ENCODE data around the gene NSL1.

The NSL1 gene

DNA sequence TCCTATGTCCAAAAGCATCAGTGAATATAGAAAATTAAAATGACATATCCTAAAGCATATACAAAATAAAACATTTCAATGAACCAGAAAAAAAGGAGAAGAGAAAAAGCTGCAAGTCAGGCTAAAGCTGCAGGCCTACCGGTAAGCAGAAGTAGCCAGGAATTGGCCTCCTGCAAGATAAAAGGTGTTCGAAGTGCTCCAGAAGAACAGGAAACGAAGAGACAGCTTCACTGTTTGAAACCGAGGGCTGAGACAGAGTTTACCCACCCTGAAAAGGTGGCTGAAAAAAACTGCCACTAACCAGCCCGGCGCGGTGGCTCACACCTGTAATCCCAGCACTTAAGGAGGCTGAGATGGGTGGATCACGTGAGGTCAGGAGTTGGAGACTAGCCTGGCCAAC, 37.4 kb downstream of the NSL1 start:
- Histone ChIP-seq H3K27me3 (ENCODE audit: insufficient read depth, low read length) (no peaks in the 10 kb centered on the region), H3K36me3 (ENCODE audit: insufficient read depth, low read length) (peaks cover 13% of the 10 kb centered on the region), H2AFZ (ENCODE audit: low read depth, low read length) (no peak overlapping the region), H3K9me3 (ENCODE audit: low read length) (no peaks in the 10 kb centered on the region), H3K4me1 (ENCODE audit: insufficient read depth, low read length) (no peaks in the 10 kb centered on the region), H3K4me3 (ENCODE audit: low read length) (no peak overlapping the region)

- H3K4me3 ChIP-seq (ENCODE audit: low read length) = no peak overlapping the region
- H3K27me3 ChIP-seq (ENCODE audit: insufficient read depth, low read length) = no peaks in the 10 kb centered on the region
- H3K4me1 ChIP-seq (ENCODE audit: insufficient read depth, low read length) = no peaks in the 10 kb centered on the region
- peaks cover 13% of the 10 kb centered on the region for H3K36me3 ChIP-seq (ENCODE audit: insufficient read depth, low read length)
- no peaks in the 10 kb centered on the region for H3K9me3 ChIP-seq (ENCODE audit: low read length)
- no peak overlapping the region for H2AFZ ChIP-seq (ENCODE audit: low read depth, low read length)
Measured at GRCh38 chr1:212753749-212754148, 37.8 kb downstream of the NSL1 start.

- H3K4me1 ChIP-seq (ENCODE audit: insufficient read depth, low read length) = no peaks in the 10 kb centered on the region
- no peak overlapping the region for H2AFZ ChIP-seq (ENCODE audit: low read depth, low read length)
- H3K9me3 ChIP-seq (ENCODE audit: low read length) = no peaks in the 10 kb centered on the region
- H3K27me3 ChIP-seq (ENCODE audit: insufficient read depth, low read length) = no peaks in the 10 kb centered on the region
- H3K36me3 ChIP-seq (ENCODE audit: insufficient read depth, low read length) = peaks cover 13% of the 10 kb centered on the region
- H3K4me3 ChIP-seq (ENCODE audit: low read length) = no peak overlapping the region
Measured at GRCh38 chr1:212752934-212753497, 38.6 kb downstream of the NSL1 start.

DNA sequence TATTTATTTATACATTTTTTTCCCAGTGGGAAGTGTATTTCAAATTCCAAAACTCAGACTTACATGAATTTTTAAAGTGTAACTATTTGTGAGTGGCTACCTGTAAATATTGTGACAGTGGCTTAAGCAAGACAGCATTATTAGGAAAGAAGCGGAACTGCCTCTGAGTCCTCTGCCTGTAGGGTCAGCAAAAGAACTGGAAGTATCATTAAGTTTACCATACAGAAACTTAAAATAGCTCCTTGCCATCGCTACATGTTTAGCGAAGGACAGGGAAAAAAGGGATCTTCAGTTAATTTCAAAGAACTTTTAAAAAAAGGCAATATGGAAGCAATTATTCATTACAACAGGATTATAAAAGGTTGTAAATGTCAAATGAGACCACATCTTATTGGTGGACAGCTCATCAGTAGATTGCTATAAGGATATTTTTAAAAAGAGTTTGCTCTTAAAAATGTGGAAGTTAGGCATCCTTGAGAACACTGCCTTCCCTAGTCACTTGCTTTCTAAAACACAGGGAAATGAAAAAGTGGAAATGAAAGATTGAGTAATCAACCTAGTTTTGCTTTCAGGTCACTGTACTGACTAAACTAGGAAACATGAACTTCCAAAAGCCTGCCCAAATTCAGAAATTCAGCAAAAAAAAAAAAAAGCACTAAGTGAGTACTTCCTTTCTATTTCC, 39.2 kb downstream of the NSL1 start:
- peaks cover 9% of the 10 kb centered on the region for H3K36me3 ChIP-seq (ENCODE audit: insufficient read depth, low read length)
- no peak overlapping the region for H2AFZ ChIP-seq (ENCODE audit: low read depth, low read length)
- H3K27me3 ChIP-seq (ENCODE audit: insufficient read depth, low read length) = no peaks in the 10 kb centered on the region
- no peak overlapping the region for H3K4me3 ChIP-seq (ENCODE audit: low read length)
- H3K9me3 ChIP-seq (ENCODE audit: low read length) = no peaks in the 10 kb centered on the region
- H3K4me1 ChIP-seq (ENCODE audit: insufficient read depth, low read length) = no peaks in the 10 kb centered on the region

GRCh38 chr1:212749821-212750535, 41.6 kb downstream of the NSL1 start:
- H3K9me3 ChIP-seq (ENCODE audit: low read length) = peaks cover 6% of the 10 kb centered on the region
- H3K27me3 ChIP-seq (ENCODE audit: insufficient read depth, low read length) = no peaks in the 10 kb centered on the region
- H3K36me3 ChIP-seq (ENCODE audit: insufficient read depth, low read length) = peaks cover 4% of the 10 kb centered on the region

DNA sequence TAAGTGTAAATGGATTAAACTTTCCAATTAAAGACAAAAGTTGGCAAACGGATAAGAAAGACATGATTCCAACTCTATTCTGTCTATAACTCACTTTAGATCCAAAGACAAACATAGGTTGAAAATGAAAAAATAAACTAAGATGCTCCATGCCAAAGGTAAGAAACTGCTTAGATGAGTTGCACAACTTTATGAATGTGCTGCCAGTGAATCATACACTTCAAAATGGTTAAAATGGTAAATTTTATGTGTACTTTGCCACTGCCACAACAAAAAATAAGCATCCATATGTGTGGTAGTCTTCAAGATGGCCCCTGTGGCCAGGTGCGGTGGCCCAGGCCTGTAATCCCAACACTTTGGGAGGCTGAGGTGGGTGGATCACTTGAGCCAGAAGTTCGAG, 45.0 kb downstream of the NSL1 start:
- H3K27me3 ChIP-seq (ENCODE audit: insufficient read depth, low read length) = no peaks in the 10 kb centered on the region
- H3K9me3 ChIP-seq (ENCODE audit: low read length) = peaks cover 11% of the 10 kb centered on the region

More at GRCh38 chr1:212749821-212750535, 41.6 kb downstream of the NSL1 start:
- Histone ChIP-seq H3K4me3 (ENCODE audit: low read length) (no peak overlapping the region), H3K4me1 (ENCODE audit: insufficient read depth, low read length) (no peaks in the 10 kb centered on the region), H2AFZ (ENCODE audit: low read depth, low read length) (no peak overlapping the region)

GRCh38 chr1:212745303-212745702, 46.3 kb downstream of the NSL1 start:
- H3K4me1 ChIP-seq (ENCODE audit: insufficient read depth, low read length) = no peaks in the 10 kb centered on the region
- peaks cover 11% of the 10 kb centered on the region for H3K9me3 ChIP-seq (ENCODE audit: low read length)
- H2AFZ ChIP-seq (ENCODE audit: low read depth, low read length) = no peak overlapping the region
- H3K27me3 ChIP-seq (ENCODE audit: insufficient read depth, low read length) = no peaks in the 10 kb centered on the region
- no peak overlapping the region for H3K4me3 ChIP-seq (ENCODE audit: low read length)
- H3K36me3 ChIP-seq (ENCODE audit: insufficient read depth, low read length) = peaks cover 10% of the 10 kb centered on the region

More for the DNA sequence above, 45.0 kb downstream of the NSL1 start:
- Histone ChIP-seq H3K4me3 (ENCODE audit: low read length) (no peak overlapping the region), H3K36me3 (ENCODE audit: insufficient read depth, low read length) (peaks cover 4% of the 10 kb centered on the region), H3K4me1 (ENCODE audit: insufficient read depth, low read length) (no peaks in the 10 kb centered on the region), H2AFZ (ENCODE audit: low read depth, low read length) (no peak overlapping the region)

DNA sequence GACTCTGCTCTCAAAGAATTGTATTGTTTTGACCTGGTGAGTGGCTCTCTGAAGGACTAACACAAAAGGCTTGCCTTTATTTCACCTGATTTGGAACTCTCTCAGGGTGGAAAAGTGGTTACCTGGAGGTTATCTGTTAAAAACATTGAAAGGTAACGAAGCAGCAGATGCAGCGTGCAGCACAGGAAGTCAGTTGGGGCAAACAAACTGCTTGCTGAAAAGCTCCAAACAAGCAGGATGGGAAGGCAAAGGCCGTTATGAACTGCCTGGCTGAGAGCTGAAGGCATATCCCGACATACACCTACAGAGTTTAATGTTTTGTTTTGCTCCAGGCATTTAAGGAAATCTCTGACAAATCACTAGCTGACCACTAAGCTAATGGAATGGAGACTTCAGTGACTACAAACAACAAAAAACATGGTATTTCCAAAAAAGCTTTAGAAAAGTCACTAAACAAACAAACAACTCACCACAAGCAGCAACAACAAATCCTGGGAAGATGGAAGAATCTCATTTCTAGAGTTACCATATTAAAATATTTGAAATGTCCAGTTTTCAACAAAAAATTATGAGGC, 47.6 kb downstream of the NSL1 start:
- peaks cover 11% of the 10 kb centered on the region for H3K9me3 ChIP-seq (ENCODE audit: low read length)
- no peaks in the 10 kb centered on the region for H3K4me1 ChIP-seq (ENCODE audit: insufficient read depth, low read length)
- no peaks in the 10 kb centered on the region for H3K27me3 ChIP-seq (ENCODE audit: insufficient read depth, low read length)
- peaks cover 12% of the 10 kb centered on the region for H3K36me3 ChIP-seq (ENCODE audit: insufficient read depth, low read length)
- H2AFZ ChIP-seq (ENCODE audit: low read depth, low read length) = no peak overlapping the region
- no peak overlapping the region for H3K4me3 ChIP-seq (ENCODE audit: low read length)

DNA sequence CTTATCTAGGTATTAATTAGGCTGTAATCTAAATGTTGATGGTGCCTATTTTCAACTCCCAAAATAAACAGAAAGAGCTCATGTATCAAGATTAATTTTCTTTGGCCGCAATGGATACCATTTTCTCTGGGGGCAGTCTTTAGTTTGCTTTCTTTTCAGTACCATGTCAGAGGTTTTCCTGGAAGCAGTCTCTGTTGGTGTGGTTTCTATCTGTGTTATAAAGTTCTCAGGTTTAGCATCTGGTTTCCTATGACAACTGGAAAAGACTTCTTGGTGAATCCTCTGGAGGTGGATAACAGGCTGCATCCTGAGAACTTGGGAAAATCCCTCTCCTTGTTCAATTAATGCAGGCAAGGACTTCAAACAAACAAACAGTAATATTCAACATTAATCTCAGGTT, 53.2 kb downstream of the NSL1 start:
- H3K4me3 ChIP-seq (ENCODE audit: low read length) = no peak overlapping the region
- no peaks in the 10 kb centered on the region for H3K27me3 ChIP-seq (ENCODE audit: insufficient read depth, low read length)
- no peak overlapping the region for H2AFZ ChIP-seq (ENCODE audit: low read depth, low read length)
- H3K9me3 ChIP-seq (ENCODE audit: low read length) = peaks cover 3% of the 10 kb centered on the region
- no peaks in the 10 kb centered on the region for H3K4me1 ChIP-seq (ENCODE audit: insufficient read depth, low read length)
- peaks cover 18% of the 10 kb centered on the region for H3K36me3 ChIP-seq (ENCODE audit: insufficient read depth, low read length)

GRCh38 chr1:212737559-212737958, 54.0 kb downstream of the NSL1 start:
- no peaks in the 10 kb centered on the region for H3K4me1 ChIP-seq (ENCODE audit: insufficient read depth, low read length)
- peaks cover 3% of the 10 kb centered on the region for H3K9me3 ChIP-seq (ENCODE audit: low read length)
- no peak overlapping the region for H2AFZ ChIP-seq (ENCODE audit: low read depth, low read length)
- no peak overlapping the region for H3K4me3 ChIP-seq (ENCODE audit: low read length)
- H3K27me3 ChIP-seq (ENCODE audit: insufficient read depth, low read length) = no peaks in the 10 kb centered on the region
- H3K36me3 ChIP-seq (ENCODE audit: insufficient read depth, low read length) = peaks cover 18% of the 10 kb centered on the region

DNA sequence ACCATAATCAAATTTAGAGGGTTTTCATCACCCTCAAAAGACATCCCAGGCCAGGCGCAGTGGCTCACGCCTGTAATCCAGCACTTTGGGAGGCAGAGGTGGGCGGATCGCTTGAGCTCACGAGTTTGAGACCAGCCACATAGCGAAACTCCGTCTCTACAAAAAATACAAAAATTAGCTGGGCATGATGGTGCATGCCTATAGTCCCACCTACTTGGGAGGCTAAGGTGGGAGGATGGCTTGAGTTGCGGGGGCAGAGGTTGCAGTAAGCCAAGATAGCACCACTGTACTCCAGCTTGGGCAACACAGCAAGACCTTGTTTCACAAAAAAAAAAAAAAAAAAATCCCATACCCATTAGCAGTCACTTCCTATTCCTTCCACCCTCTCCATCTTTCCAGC, 58.5 kb downstream of the NSL1 start:
- Histone ChIP-seq H3K9me3 (ENCODE audit: low read length) (no peaks in the 10 kb centered on the region), H3K27me3 (ENCODE audit: insufficient read depth, low read length) (no peaks in the 10 kb centered on the region), H3K4me1 (ENCODE audit: insufficient read depth, low read length) (no peaks in the 10 kb centered on the region), H3K36me3 (ENCODE audit: insufficient read depth, low read length) (peaks cover 2% of the 10 kb centered on the region), H2AFZ (ENCODE audit: low read depth, low read length) (no peak overlapping the region), H3K4me3 (ENCODE audit: low read length) (no peak overlapping the region)

- H2AFZ ChIP-seq (ENCODE audit: low read depth, low read length) = no peak overlapping the region
- no peak overlapping the region for H3K4me3 ChIP-seq (ENCODE audit: low read length)
- H3K27me3 ChIP-seq (ENCODE audit: insufficient read depth, low read length) = no peaks in the 10 kb centered on the region
- H3K9me3 ChIP-seq (ENCODE audit: low read length) = peaks cover 1% of the 10 kb centered on the region
- peaks cover 4% of the 10 kb centered on the region for H3K36me3 ChIP-seq (ENCODE audit: insufficient read depth, low read length)
- no peaks in the 10 kb centered on the region for H3K4me1 ChIP-seq (ENCODE audit: insufficient read depth, low read length)
Measured at GRCh38 chr1:212731630-212732029, 59.9 kb downstream of the NSL1 start.

- Histone ChIP-seq H3K4me3 (ENCODE audit: low read length) (no peak overlapping the region), H3K27me3 (ENCODE audit: insufficient read depth, low read length) (no peaks in the 10 kb centered on the region), H3K36me3 (ENCODE audit: insufficient read depth, low read length) (peaks cover 5% of the 10 kb centered on the region), H2AFZ (ENCODE audit: low read depth, low read length) (no peak overlapping the region), H3K4me1 (ENCODE audit: insufficient read depth, low read length) (no peaks in the 10 kb centered on the region), H3K9me3 (ENCODE audit: low read length) (peaks cover 6% of the 10 kb centered on the region)
Measured at GRCh38 chr1:212728606-212729005, 63.0 kb downstream of the NSL1 start.
